HUES64 (cell line): ENCODE data around the gene SMYD3.

ENCODE experiments used
- H3K27ac ChIP-seq: 2 replicates; pipeline ENCODE4 v1.7.0; 2013; ENCODE audit warnings: low read depth, low read length, inconsistent platforms
- H3K27me3 ChIP-seq: 2 replicates; pipeline ENCODE4 v1.6.1; 2013; ENCODE audit warnings: mild to moderate bottlenecking, low read length; ENCODE audit not compliant: insufficient read depth
- H3K36me3 ChIP-seq: 2 replicates; pipeline ENCODE4 v1.6.1; 2013; ENCODE audit warnings: mild to moderate bottlenecking, low read length; ENCODE audit not compliant: insufficient read depth
- H3K4me1 ChIP-seq: 2 replicates; pipeline ENCODE4 v1.6.1; 2013; ENCODE audit warnings: mild to moderate bottlenecking, low read length, moderate library complexity; ENCODE audit not compliant: insufficient read depth
- H3K4me3 ChIP-seq: 2 replicates; pipeline ENCODE4 v1.5.1; 2013; ENCODE audit warnings: mild to moderate bottlenecking, low read length, moderate library complexity
- H3K9ac ChIP-seq: 2 replicates; pipeline ENCODE4 v1.6.1; 2013; ENCODE audit warnings: mild to moderate bottlenecking, low read depth, low read length
- H3K9me3 ChIP-seq: 2 replicates; pipeline ENCODE4 v1.6.1; 2013; ENCODE audit warnings: low read depth, low read length; ENCODE audit not compliant: insufficient read depth
- WGBS: fragments of 150-250, 120-280 bp; methylation state at CpG from one replicate; pipeline ENCODE4 v1.1.7; 2013; ENCODE audit warnings: missing lambda C conversion rate; 5-methylcytosine and 5-hydroxymethylcytosine counted together

The SMYD3 gene

DNA sequence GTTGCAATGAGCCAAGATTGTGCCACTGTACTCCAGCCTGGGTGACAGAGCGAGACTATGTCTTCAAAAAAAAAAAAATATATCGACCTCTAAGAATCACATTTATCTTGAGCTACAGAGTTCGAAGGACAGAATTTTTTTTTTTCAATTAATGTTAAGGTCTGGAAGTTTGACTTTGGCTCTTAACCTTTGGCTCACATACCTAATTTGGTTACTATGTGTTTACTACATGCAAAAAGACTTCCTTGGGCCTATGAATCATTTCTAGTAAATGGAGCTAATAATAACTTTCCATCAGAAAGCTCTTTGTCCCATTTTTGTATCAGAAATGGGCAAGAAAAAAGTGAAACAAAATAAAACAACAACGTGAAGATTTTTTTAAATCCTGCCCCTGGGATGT lies 351.2 kb downstream of the SMYD3 start:
- Histone ChIP-seq H3K4me1 (peaks cover 16% of the 10 kb centered on the region), H3K36me3 (no peaks in the 10 kb centered on the region), H3K27ac (no peak overlapping the region), H3K27me3 (no peaks in the 10 kb centered on the region), H3K9ac (no peak overlapping the region), H3K9me3 (no peaks in the 10 kb centered on the region), H3K4me3 (no peak overlapping the region)
- 96% methylated on average over 2 of the region's 4 CpGs for WGBS

DNA sequence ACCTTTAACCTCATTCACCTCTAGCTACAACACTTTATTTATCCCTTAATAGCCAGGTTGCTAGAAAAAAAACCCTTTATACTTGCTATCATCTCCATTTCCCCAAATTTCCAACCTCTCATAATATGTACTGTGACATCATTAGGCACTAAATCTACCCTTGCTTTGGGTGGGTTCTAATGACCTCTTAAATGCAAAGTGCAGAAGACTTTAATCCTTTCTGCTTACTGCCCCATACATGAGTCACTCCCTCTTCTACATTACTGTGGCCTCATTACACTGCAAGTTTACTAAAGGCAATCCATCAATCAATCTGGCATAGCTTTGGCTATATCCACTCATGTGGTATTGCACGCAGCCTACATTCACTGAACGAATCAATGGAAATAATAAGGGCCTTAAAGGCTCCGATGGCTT lies 353.3 kb downstream of the SMYD3 start:
- H3K9ac ChIP-seq = no peak overlapping the region
- 95% methylated on average over 3 of the region's 3 CpGs for WGBS

DNA sequence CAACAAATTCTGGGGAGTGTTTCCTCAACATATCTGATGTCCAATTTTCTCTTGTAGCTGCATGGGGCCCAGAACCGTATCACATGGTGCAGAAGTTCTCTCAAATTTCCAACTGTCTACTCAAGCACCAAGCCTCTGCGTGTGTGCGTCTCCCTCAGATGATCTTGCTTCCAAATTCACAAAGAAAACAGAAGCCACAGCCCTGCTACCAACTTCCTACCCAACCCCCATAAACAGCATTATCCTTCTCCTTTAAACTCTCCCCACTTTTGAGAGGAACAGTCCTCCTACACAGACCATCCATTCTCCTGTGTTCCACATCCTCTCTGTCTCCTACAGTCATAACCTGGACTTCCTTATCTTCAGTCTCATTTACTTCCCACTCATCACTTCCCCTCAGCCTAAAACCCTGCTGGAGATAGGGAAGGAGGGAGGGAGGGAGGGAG lies 354.1 kb downstream of the SMYD3 start:
- WGBS = 96% methylated on average over 3 of the region's 3 CpGs
- Histone ChIP-seq H3K9me3 (peaks cover 13% of the 10 kb centered on the region; the same call in 1 of the 2 replicates), H3K27ac (no peak overlapping the region), H3K36me3 (no peaks in the 10 kb centered on the region), H3K4me3 (no peak overlapping the region), H3K4me1 (peaks cover 14% of the 10 kb centered on the region), H3K27me3 (no peaks in the 10 kb centered on the region), H3K9ac (no peak overlapping the region)

More for the DNA sequence above, 353.3 kb downstream of the SMYD3 start:
- Histone ChIP-seq H3K4me3 (no peak overlapping the region), H3K27ac (no peak overlapping the region), H3K9me3 (0 out of 2 replicates have a peak, but pooled peaks cover 5% of the 10 kb centered on the region), H3K36me3 (no peaks in the 10 kb centered on the region), H3K27me3 (no peaks in the 10 kb centered on the region), H3K4me1 (peaks cover 16% of the 10 kb centered on the region)

DNA sequence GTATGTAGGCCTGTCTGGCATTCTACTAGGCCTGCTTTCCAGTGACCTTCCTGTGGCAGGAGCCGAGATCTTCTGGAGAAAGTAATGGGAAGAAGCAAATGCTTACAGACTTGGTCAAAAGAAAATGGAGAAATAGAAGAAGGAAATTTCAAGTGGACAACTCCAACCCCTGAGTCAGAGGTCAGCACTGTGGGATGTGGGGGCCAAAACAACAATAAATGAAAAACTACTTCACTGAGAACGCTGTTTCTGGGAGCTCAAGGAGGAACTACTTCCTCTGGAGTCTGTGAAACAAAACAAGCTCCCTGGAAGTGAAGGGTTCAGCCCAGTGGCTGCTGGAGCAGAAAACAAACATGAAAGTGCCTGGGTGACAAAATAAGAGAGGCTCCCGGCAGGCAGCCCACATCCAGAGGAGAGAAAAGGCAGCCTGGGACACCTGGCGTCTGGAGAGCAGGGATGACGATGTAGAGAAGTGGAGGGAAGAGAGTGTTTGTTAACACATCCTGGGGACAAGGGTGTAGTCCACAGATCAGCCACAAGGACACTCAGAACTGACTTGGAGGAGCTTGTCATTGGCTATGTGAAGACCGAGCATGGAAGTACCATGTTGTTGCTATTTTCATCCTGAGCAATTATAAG lies 355.2 kb downstream of the SMYD3 start:
- H3K36me3 ChIP-seq = no peaks in the 10 kb centered on the region
- H3K9me3 ChIP-seq = peaks cover 14% of the 10 kb centered on the region; the same call in 1 of the 2 replicates
- WGBS = 82% methylated on average over 6 of the region's 6 CpGs
- H3K9ac ChIP-seq = no peak overlapping the region
- no peaks in the 10 kb centered on the region for H3K27me3 ChIP-seq
- no peak overlapping the region for H3K4me3 ChIP-seq
- peaks cover 5% of the 10 kb centered on the region; the same call in 1 of the 2 replicates for H3K4me1 ChIP-seq
- H3K27ac ChIP-seq = no peak overlapping the region

DNA sequence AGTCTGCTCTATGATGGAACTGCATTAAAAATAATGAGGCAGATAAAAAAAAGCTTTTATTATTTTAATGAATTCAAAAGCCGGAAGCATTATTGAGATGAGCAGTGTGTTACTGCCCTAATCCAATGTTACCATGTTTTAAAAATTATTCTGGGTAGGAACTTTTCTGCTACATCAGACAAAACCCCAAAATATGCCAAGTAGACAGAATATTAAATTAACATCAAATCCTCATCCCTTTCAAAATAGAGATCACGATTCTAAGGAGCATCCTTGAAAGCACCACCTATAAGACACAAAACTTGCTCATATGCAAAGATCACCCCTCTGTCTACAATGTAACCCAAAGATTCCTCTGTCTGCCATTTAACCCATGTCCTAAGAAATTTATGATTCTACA lies 357.5 kb downstream of the SMYD3 start:
- Histone ChIP-seq H3K36me3 (no peaks in the 10 kb centered on the region), H3K9me3 (peaks cover 14% of the 10 kb centered on the region; the same call in 1 of the 2 replicates), H3K27me3 (no peaks in the 10 kb centered on the region), H3K4me3 (no peak overlapping the region), H3K27ac (no peak overlapping the region), H3K9ac (no peak overlapping the region), H3K4me1 (no peaks in the 10 kb centered on the region)
- 86% methylated on average over 2 of the region's 2 CpGs for WGBS

DNA sequence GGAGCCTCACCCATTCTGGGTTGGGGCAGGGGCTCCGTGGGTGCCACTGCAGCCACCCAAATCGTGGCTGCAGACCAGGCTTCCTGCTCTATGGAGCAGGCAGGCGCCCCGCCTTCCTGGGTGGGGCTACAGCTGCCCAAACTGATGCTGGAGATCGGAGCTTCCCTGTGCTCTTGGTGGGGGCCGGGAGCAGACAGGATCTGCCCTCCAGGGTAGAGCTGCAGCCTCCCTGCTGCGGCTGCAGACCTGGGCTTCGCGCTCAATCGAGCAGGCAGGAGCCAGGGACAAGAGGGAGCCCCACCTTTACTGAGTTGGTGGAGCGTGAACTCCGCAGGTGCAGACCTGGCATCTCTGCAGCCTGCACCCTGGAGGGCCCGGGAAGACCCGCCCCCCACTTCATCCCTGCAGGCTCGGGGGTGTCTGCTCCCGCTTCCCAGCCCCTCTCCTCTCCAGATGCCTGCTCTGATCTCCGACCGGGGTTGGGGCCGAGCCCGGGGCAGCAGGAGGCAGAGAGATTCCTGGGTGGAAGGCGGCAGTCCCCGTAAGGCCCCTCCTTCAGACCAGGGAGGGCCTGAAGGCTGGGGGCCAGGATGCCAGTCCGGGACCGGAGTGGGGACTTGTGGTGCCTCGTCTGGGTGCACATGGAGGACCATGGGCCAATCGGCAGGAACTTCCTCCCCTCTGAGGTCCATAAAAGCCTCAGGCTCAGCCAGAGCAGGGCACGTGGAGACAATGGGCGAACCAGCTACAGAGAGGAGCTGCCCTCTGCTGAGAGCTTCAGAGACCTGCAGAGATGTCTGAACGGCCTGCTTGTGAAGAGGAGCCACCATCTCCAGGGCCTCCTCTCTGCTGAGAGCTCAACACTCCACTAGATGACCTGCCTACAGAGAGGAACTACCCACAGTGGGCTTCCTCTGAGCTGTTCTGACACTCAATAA lies 359.3 kb downstream of the SMYD3 start:
- WGBS = 92% methylated on average over 29 of the region's 29 CpGs
- no peak overlapping the region for H3K9ac ChIP-seq
- no peaks in the 10 kb centered on the region for H3K27me3 ChIP-seq
- no peak overlapping the region for H3K4me3 ChIP-seq
- peaks cover 14% of the 10 kb centered on the region; the same call in 1 of the 2 replicates for H3K9me3 ChIP-seq
- H3K4me1 ChIP-seq = no peaks in the 10 kb centered on the region
- H3K27ac ChIP-seq = no peak overlapping the region
- H3K36me3 ChIP-seq = no peaks in the 10 kb centered on the region

DNA sequence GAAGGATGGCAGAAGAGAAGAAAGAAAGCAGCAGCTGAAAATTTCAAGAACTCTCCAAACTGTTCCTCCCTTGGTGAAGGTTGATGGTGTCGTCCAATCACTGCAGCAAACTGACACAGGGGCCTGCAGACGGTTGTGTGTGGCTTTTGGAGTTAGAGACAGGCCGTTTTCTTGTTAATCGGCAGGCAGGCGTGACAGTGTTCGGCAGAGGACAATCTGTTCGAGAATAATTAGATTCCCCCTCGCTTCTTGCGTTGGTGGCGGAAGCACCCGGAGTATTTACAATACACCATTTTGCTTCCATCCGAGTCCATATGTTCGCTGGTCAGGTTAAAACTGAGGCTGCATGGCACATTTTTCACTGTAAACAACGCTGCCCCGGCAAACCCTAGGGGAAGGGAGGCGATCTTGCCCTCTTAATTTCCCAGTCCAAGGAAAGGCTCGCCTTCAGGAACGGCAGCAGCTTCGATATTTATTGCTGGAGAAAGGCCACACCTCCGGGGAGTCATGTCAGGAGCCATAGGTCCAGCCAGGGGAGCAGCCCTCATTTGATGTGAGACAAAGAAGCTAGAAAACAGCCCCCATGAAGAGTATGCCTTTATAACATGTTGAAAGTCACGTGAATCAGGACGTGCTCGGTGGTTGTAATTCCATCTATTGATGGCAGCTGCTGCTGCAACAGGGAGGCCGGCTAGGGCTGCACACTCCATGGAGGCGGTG lies 360.1 kb downstream of the SMYD3 start:
- Histone ChIP-seq H3K4me1 (no peaks in the 10 kb centered on the region), H3K27ac (no peak overlapping the region), H3K27me3 (no peaks in the 10 kb centered on the region), H3K36me3 (no peaks in the 10 kb centered on the region), H3K9me3 (peaks cover 14% of the 10 kb centered on the region; the same call in 1 of the 2 replicates), H3K9ac (no peak overlapping the region), H3K4me3 (no peak overlapping the region)
- WGBS = 95% methylated on average over 25 of the region's 25 CpGs

DNA sequence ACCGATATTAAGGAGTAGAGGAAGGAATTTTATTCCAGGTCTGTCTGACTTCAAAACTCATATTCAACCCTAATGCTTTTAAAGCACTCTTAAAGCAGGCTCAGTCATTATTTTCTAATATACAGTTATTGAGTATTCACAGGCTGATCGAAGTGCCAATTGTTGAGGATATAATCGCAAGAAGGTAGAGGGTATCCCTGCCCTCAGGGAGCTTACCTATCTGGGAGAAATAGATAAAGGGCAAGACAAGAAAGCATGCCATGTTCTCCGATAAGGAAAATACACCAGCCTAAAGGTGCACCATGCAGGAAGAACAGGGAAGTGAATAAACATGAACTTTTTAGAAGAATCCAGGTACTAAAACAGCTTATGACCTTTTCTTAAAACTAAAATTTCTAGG lies 361.2 kb downstream of the SMYD3 start:
- Histone ChIP-seq H3K9ac (no peak overlapping the region), H3K4me1 (no peaks in the 10 kb centered on the region), H3K36me3 (no peaks in the 10 kb centered on the region), H3K27ac (no peak overlapping the region), H3K9me3 (peaks cover 14% of the 10 kb centered on the region; the same call in 1 of the 2 replicates), H3K27me3 (no peaks in the 10 kb centered on the region), H3K4me3 (no peak overlapping the region)
- WGBS = 99% methylated on average over 4 of the region's 4 CpGs

DNA sequence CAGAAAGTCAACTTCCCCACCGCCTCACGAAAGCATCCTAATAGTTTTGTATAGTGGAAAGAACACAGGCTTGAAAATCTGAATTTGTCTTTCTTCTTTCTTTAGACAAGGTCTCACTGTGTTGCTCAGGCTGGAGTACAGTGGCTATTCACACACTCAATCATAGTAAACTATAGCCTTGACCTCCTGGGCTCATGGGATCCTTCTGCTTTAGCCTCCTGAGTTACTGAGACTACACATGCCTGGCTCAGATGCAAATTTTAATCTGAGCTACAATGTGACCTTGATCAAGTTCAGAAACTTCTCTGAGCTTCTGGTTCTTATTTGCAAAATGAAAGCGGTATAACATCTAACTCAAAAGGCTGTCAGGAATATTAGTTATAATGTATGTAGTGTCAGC lies 362.1 kb downstream of the SMYD3 start:
- WGBS = 100% methylated on average over 3 of the region's 3 CpGs
- no peak overlapping the region for H3K27ac ChIP-seq
- no peaks in the 10 kb centered on the region for H3K27me3 ChIP-seq
- no peak overlapping the region for H3K4me3 ChIP-seq
- peaks cover 14% of the 10 kb centered on the region; the same call in 1 of the 2 replicates for H3K9me3 ChIP-seq
- H3K4me1 ChIP-seq = no peaks in the 10 kb centered on the region
- H3K36me3 ChIP-seq = no peaks in the 10 kb centered on the region
- no peak overlapping the region for H3K9ac ChIP-seq

DNA sequence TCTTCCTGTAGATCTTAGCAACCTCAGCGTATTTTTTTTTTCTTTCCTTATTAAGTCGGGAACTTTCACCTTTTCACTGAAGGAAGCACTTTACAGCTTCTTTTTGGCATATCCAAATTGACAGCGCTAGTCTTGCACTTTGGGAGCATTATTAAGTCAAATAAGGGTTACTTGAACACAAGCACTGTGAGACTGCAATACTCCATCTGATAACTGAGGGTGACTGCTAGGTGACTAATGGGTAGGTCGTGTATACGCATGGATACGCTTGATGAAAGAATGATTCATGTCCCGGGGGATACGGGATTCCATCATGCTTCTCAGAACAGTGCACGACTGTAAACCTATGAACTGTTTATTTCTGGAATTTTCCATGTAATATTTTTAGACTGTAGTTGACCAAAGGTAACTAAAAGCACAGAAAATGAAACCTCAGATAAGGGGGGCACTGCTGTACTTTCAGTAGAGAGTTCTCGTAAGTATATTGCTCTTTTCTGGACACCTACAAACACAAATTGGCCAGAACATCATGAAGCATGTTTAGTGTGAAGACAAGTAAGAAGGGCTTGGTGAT lies 364.7 kb downstream of the SMYD3 start:
- H3K9ac ChIP-seq = no peak overlapping the region
- 98% methylated on average over 10 of the region's 10 CpGs for WGBS
- no peak overlapping the region for H3K27ac ChIP-seq

More for the DNA sequence above, 364.7 kb downstream of the SMYD3 start:
- Histone ChIP-seq H3K4me1 (no peaks in the 10 kb centered on the region; the same call in 1 of the 2 replicates), H3K4me3 (no peak overlapping the region), H3K9me3 (no peaks in the 10 kb centered on the region), H3K36me3 (no peaks in the 10 kb centered on the region), H3K27me3 (no peaks in the 10 kb centered on the region)
